ENCODE results near the gene HPCA. TPM values are rescaled to one million over a fixed set of nuclear protein-coding genes. Genes with fewer than 3 reads are reported as not detected.
A peak's percentile ranks its signal among the peaks of the same experiment; 100 is the strongest.

HPCA gene
- total and polyA plus RNA-seq, 8 donors: 0.16 to 5.2 (median 0.49) TPM; not detected in 1

DNA sequence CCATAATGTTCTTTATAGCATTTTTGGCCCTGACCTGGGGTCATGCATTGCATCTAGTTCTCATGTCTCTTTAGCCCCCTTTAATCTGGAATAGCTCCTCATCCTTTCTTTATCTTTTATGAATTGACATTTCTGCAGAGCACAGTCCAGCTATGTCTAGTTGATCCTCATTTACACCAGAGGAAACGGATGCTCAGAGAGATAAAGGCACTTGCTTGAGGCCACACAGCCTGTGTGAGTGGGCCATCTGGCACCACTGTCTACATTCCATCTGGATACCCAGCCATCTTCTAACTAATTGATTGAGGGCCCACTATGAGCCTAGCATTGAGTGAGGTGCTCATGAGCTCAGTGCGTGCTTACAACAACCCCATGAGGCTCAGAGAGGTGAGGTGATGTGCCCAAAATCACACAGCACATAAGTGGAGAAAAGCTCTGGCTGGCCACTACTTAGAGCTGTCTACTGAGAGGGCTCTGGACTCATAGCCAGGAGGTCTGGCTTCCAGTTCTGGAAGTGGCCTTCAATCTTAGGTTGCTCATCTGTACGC lies 3.5 kb downstream of the HPCA start:
- ATAC-seq: no peak
- Histone ChIP-seq H3K4me3 (no peak overlapping the region), H3K36me3 (no peaks in the 10 kb centered on the region), H3K9me3 (no peaks in the 10 kb centered on the region), H3K27me3 (peaks cover 0 to 9% (median 1%) of the 10 kb centered on the region in 4 donors), H3K4me1 (peaks cover 0 to 4% (median 0%) of the 10 kb centered on the region in 3 donors), H3K27ac (no peak overlapping the region)
- FAIRE-seq: no peak
- intact Hi-C loops (cut with DNase I): no loop called here
- TF ChIP-seq, protein P1, sequence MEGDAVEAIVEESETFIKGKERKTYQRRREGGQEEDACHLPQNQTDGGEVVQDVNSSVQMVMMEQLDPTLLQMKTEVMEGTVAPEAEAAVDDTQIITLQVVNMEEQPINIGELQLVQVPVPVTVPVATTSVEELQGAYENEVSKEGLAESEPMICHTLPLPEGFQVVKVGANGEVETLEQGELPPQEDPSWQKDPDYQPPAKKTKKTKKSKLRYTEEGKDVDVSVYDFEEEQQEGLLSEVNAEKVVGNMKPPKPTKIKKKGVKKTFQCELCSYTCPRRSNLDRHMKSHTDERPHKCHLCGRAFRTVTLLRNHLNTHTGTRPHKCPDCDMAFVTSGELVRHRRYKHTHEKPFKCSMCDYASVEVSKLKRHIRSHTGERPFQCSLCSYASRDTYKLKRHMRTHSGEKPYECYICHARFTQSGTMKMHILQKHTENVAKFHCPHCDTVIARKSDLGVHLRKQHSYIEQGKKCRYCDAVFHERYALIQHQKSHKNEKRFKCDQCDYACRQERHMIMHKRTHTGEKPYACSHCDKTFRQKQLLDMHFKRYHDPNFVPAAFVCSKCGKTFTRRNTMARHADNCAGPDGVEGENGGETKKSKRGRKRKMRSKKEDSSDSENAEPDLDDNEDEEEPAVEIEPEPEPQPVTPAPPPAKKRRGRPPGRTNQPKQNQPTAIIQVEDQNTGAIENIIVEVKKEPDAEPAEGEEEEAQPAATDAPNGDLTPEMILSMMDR (IDR thresholded peaks at IDR 0.05): no peak
- 83 to 88% methylated on average over 3 of the region's 3 CpGs for WGBS, 2 donors
- DNase-seq: peak in 1 of 6 donors; percentile 2

DNA sequence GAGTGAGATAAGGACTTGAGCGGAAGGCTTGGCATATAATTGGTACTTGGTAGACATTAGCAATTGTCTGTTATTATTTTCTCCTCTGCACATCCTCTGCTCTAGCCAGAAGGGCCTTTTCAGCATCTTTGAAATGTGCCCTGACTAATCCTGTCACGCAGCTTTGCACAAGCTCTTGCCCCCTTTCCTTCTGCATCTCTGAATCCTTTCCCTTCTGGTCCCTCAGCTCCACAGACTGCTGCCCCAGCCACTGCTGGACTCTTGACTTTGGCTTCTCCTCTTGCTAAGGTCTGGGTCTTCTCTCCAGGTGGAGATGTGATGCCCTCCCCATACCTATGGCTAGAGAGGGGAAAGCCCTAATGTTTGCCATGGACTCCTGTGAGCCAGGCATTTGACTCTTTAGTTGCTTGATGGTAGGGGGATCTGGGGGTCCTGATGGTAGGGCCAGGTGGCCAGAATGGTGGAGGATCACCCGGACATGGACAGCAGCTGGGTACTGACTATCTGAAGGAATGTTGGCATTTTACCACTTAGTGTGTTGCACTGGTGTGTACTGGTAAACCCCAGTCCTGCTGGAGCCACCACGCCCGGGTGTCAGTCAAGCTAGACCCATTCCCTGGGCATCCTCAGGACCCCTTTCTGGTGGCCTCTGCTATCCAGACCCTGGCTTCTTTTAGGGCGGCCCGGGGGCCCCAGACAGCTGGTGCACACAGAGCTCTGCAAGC lies 4.4 kb downstream of the HPCA start:
- intact Hi-C loops (cut with DNase I): no loop called here
- DNase-seq: peak in 2 of 6 donors; percentile 8 to 34

DNA sequence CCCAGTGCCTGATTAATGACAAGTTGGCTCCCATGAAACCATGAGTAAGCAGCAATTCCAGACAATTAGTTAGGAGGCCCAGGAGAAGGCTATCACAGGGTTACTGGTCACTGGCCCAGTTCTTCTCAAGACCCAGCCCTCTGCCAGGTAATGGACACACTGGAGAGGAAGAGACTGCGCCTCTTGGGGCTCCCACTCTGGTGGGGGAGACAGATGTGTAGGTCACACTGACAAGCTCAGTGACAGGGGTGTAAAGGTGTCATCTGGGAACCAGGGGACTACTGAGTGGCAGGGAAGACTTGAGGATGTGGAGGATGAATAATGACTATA lies 4.9 kb downstream of the HPCA start:
- 87 to 94% methylated on average over 1 of the region's 1 CpG for WGBS, 2 donors
- DNase-seq: peak in 1 of 6 donors; percentile 9
- Histone ChIP-seq H3K36me3 (no peaks in the 10 kb centered on the region), H3K4me3 (no peak overlapping the region), H3K27me3 (peaks cover 0 to 9% (median 1%) of the 10 kb centered on the region in 4 donors), H3K27ac (no peak overlapping the region), H3K4me1 (peaks cover 0 to 4% (median 0%) of the 10 kb centered on the region in 3 donors), H3K9me3 (no peaks in the 10 kb centered on the region)
- TF ChIP-seq, protein P1 (IDR thresholded peaks at IDR 0.05): no peak
- no peak for ATAC-seq
- intact Hi-C loops (cut with DNase I): no loop called here
- FAIRE-seq: no peak

More for the DNA sequence above, 4.4 kb downstream of the HPCA start:
- FAIRE-seq (no peak), ATAC-seq (no peak)
- no peaks in the 10 kb centered on the region for H3K9me3 ChIP-seq
- H3K4me3 ChIP-seq: no peak overlapping the region
- TF ChIP-seq, protein P1 (IDR thresholded peaks at IDR 0.05): no peak
- H3K36me3 ChIP-seq: no peaks in the 10 kb centered on the region
- H3K27ac ChIP-seq: no peak overlapping the region
- peaks cover 0 to 9% (median 1%) of the 10 kb centered on the region in 4 donors for H3K27me3 ChIP-seq
- WGBS, 2 donors: 72 to 82% methylated on average over 7 of the region's 7 CpGs
- peaks cover 0 to 4% (median 0%) of the 10 kb centered on the region in 3 donors for H3K4me1 ChIP-seq

DNA sequence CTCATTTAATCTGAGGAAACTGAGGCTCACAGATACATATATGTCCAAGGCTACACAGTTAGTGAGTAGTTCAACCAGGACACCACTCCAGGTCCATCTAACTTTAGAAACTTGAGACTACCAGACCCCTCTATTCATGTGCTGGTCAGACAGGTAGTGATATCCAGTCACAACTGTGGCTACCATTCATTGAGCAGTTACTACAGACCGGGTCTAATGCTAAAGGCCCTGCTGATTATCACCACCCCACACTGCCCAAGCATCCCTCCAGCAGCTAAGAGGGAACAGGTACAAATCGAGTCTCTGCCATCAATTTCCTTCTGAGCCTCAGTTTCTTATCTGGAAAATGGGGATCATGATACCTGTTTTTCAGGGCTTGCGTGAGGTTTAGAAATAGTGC lies 5.3 kb downstream of the HPCA start:
- FAIRE-seq (no peak), ATAC-seq (no peak), DNase-seq (peak in 1 of 6 donors; percentile 3)
- Histone ChIP-seq H3K27me3 (peaks cover 0 to 9% (median 1%) of the 10 kb centered on the region in 4 donors), H3K27ac (no peak overlapping the region), H3K4me1 (peaks cover 0 to 4% (median 0%) of the 10 kb centered on the region in 3 donors), H3K4me3 (no peak overlapping the region), H3K9me3 (no peaks in the 10 kb centered on the region), H3K36me3 (no peaks in the 10 kb centered on the region)
- WGBS, 2 donors: 83 to 86% methylated on average over 3 of the region's 3 CpGs
- intact Hi-C loops (cut with DNase I): no loop called here
- TF ChIP-seq, protein P1 (IDR thresholded peaks at IDR 0.05): no peak
